Omental fat pad (tissue), 4 donors: ENCODE measurements around the gene METTL6. TPM values are rescaled to one million over a fixed set of nuclear protein-coding genes. Genes with fewer than 3 reads are reported as not detected.

Experiments
- ATAC-seq: fragments of 150-250 bp; one replicate; pipeline ENCODE4 v1.9.1; 2016; ENCODE audit warnings: mild to moderate bottlenecking, moderate library complexity; ENCODE audit not compliant: low FRiP score
- DNase-seq: peaks from one replicate; pipeline ENCODE4 v3.0.0-alpha.2; 2019; ENCODE audit warnings: low spot score
- CTCF ChIP-seq, 3 donors: fragments of 450-650 bp; IDR thresholded peaks; one replicate each; pipeline ENCODE4 v1.5.1; 2016 to 2017; ENCODE audit warnings: antibody characterized with exemption in 3 of 3, mild to moderate bottlenecking in 3 of 3, moderate library complexity in 2 of 3
- total RNA-seq, 4 donors: library from RNA; depleted of rRNA; stranded (reverse); fragments of >200 nt; gene quantifications; one replicate each; pipeline ENCODE4 v1.1.0, GENCODE V29; 2016

The METTL6 gene
- total RNA-seq, 4 donors from 2014 or later = 11.4 to 16.9 (median 12.9) TPM

- DNase-seq (no peak), ATAC-seq (no peak)
- no peak for TF ChIP-seq CTCF (IDR thresholded peaks at IDR 0.05)
Observed at GRCh38 chr3:15451216-15452113, 24.1 kb upstream of the METTL6 start.

DNA sequence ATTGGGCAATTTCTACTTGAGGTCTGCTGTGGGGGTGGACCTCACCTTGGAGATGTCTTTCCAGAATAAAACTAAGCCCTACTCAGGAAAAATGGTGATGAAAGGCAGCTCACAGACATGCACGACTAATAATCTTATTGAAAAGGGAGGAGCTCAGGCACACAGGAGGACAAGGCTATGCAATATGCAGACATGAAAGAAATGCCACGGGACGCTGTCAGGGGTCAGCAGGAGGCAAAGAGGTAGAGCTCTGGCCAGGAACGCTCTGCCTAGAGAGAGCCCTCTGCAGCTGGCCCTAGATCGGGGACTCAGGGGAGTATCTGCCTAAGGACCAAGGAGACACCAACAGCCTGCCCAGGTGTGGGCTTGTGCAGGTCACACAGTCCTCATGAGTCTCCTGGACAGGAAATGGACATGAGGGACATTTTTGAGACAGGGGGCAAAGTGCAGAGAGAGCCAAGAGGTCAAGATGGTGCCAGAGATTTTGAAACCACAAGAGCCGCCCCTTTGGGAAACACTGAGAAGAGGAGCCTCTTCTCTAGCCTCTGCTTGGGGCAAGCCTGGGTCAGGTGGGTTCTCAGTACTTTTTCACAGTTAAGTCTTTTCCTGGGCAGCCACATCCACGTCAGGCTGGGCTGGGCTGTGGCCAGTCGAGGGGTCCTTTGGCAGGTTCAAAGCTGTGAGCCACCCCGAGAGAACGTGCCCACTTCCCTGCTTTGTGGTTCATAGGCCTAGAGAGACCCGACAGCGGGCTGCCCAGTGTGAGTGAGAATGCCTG, 23.3 kb upstream of the METTL6 start:
- TF ChIP-seq CTCF (IDR thresholded peaks at IDR 0.05) = no peak
- DNase-seq (no peak), ATAC-seq (no peak)

DNA sequence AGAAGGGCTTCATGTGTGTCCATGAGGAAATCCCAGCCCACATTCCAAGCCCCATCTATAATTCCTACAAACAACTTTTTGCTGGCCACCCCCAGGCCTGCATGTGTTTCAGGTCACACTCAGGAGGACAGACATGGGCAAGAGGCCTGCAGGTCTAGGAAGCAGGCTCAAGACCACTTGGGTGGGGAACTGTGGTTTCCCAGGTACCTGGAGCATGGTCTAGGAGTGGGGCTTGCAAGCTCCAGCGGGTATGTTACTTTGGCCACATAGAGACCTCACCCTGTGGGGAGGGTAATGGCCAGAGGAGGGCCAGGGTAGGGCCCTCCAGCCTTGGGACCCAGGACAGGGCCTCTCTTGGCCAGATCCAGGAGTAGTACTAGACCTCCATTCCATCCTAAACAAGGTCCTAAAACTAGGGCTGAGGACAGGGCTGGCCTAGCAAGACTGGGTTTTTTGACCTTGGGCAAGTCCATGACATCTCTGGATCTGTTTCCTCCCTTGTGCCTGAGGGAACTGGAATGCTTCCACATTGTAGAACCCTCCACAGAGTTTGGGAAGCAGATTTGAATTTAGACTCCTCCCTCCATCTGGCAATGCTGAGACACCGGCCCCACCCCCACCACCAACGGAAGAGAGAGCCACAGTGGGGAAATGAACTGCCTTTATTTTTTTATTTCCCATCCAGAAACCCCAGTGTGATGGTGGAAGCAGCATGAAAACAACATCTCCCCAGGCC, 22.3 kb upstream of the METTL6 start:
- TF ChIP-seq CTCF (IDR thresholded peaks at IDR 0.05) = no peak
- no peak for ATAC-seq
- DNase-seq = no peak

- TF ChIP-seq CTCF (IDR thresholded peaks at IDR 0.05) = no peak
- DNase-seq (no peak), ATAC-seq (peak; percentile 37)
Observed at GRCh38 chr3:15443826-15444524, 16.6 kb upstream of the METTL6 start.

GRCh38 chr3:15440891-15441290, 13.5 kb upstream of the METTL6 start:
- ATAC-seq = no peak
- no peak for DNase-seq
- no peak for TF ChIP-seq CTCF (IDR thresholded peaks at IDR 0.05)

- DNase-seq (no peak), ATAC-seq (no peak)
- TF ChIP-seq CTCF (IDR thresholded peaks at IDR 0.05) = no peak
Observed at GRCh38 chr3:15439476-15439875, 12.1 kb upstream of the METTL6 start.
